Activated T-cell treated with anti-CD3 and anti-CD28 coated beads, Interleukin-2, amount 50 U/mL, for 1 hour (primary cell): ENCODE data around the gene MSL1.
A peak's percentile ranks its signal among the peaks of the same experiment; 100 is the strongest.

Experiments
- DNase-seq: peaks from one replicate; pipeline ENCODE4 v3.0.0-alpha.2; 2020

Gene MSL1

DNA sequence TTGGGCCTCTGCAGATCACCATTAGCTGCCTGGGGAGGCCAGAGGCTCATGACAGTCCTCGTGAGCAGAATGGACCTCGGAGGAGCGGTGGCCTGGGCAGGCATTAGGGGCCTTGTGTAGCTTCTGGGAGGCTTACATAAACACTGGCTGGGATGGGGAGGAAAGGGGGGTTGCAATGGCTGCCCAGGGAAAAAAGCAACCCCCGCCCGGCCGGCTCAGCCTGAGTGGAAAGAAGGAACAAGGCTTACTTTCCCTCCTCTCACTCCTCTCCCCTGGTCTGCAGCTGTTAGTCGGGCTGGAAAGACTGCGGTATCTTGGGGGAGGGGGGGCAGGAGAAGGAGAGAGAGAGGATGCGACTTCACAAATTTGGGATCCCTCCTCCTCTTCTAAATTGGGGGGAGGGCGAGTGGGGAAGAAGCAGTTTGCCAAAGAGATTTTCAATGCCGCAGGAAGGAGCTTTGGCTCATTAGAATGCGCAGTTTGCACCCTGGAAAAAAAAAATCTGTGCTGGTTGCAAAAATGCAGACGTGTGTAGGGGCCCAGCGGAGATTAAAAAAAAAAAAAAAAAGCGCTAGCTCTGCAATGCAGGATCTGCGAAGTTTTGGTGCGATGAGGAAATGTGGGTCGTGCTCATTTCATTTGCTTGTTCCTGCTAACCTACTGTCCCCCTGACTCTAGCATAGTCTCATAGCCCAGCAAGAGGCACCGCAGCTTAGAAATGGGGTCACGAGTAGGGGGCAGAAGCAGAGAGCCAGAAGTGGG, 14.8 kb upstream of the MSL1 start:
- no peak for DNase-seq

GRCh38 chr17:40107522-40108174, 14.1 kb upstream of the MSL1 start:
- no peak for DNase-seq

GRCh38 chr17:40108970-40109824, 12.6 kb upstream of the MSL1 start:
- no peak for DNase-seq

DNA sequence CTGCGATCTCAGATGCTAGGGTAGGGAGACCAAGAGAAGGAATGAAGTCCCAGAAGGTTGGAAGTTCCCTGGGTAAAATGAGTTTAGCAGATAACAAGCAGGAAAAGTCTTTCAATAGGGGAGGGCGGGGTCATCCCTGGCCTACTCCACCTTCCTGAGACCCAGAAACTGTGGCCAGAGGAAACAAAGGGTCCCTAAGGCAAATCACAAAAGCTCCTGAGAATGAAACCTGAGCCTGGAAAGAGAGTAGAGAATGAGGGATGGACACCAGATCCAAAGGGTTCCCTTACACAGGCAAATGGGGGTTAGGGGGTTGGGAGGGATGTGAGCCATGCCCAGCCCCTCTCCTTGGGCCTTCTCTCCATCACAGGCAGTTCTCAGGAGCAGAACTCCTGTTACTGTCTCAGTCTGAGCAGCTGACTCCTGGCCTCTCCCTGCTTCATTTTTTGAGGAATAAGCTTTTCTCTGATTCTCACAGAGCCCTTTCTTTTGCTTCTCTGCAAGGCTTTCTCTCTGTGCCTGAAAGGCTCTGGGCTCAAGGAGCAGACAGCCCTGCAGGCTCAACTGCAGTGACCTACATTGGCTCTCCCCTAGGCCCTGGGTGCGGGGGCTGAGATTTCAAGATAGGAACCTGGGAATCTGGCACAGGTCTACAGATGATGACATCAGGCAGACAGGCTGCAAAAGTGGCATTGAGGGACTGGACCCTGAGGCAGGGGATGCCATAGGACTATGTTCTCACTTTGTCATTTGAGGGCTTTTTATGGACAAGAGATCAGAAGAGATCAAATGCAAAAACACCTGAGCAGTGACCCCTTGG, 11.5 kb upstream of the MSL1 start:
- no peak for DNase-seq

DNA sequence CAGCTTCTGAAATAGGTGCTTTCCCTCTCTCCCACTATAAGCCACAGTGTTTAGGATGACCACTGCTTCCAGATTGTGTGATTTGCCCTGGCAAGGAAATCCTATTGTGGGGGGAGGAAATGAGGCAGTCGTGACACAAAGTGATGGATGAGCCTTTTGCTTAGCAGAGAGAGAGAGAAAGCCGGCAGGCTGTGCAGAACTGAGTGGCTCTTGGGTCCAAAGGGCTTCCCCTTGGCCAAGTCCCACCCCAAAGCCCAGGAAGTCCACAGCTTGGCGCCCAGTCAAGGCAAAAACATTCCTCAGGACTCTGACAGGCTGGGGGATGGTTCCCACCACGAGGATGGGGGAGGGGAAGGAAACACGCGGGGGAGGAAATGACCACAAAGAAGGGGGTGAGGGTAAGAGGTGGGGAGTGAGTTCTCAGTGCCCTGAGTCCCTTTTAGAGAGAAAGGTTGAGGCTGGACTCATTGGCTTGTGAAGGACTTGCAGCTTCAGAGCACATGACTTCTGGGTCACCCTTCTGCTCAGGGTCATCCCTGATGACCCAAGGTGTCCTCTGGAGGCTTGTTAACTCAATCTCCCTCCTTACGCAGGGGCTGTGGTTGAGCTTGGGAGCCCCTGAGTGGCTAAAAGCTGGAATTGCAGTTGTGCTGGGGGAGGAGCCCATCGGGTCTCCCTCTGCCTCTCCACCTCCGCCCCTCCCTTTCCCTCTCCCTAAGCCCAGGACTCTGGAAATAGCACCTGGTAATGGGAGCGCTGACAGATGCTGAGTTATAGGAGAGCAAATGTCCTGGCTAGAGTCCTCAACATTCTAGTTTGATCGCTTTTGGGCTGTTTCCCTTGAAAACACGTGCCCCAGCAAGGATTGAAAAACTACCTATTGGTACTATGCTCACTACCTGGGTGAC, 10.3 kb upstream of the MSL1 start:
- peak; percentile 75 for DNase-seq

DNA sequence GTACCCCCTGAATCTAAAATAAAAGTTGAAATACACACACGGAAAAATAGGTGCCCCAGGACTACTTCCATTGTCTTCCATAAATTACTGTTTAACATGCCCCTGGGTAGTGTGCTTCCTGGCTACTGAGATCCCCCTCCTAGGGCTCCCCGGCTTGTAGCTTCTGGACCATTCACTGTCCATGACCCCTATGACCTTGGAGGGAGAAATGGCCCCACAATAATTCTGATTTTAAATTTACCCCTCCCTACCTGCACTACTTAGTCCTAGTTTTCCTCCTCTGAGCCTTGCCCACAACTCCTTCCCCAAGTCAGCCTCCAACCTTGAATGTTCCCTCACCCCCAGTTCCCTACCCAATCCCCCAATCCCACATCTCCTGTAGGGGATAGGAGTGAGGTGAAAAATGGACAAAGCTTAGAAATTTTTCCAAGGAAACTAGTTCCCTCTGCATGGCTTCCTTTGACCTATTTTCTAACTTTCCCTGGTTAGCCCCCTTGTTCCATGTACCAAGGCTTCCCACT, 9.5 kb upstream of the MSL1 start:
- no peak for DNase-seq

- no peak for DNase-seq
Observed at GRCh38 chr17:40112718-40113109, 9.1 kb upstream of the MSL1 start.

DNA sequence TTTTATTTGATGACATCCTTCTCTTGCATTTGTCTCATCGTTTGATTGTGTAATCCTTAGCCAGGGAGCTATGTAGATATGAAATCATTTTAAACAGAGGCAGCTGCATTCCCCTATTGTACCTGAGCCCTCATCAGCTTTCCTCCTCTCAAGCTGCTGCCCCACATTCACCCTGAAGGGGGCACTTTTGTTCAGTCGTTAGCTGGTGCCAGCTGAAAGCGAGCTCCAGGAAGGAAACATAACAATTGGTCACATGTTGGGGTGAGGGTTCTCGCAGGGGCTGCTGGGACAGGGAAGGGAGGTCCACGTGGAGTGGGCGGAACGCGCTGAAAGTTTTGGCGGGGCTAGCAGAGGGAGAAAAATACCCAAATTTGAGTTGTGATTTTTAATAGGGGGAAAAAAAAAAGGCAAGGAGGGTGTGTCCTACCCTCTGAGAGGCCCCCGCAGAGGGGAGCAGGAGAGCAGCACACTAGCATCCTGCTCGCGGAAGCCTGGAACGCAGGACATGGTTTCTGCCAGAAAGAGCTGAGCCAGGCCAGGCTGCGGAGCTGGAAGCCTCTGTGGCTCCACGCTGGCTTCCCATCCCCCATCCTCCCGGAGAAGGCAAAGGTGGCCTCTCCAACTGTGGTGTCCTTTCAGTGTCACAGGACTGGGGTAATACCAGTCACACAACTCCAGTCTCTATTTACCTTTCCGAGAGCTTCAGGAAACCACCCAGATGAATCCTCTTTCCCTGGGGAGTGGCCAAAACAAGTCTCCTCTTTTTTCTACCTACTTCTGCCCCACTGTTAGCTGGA, 8.5 kb upstream of the MSL1 start:
- peak; percentile 92 for DNase-seq

DNA sequence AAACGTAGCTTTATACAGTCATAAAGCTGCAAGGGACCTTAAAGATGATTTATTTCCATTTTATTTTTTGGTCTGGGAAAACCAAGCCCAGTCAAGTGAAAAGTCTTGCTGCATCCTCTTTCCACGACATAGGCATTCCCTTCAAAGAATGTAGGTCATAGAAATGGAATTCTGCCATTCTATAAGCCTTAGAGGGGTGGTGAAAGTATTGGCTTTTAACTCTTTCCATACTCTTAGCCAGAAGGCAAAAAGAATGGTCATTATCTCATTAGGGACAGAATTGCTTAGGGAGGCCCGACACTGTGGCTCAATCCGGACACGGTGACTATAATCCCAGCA, 7.9 kb upstream of the MSL1 start:
- DNase-seq = no peak

- DNase-seq = no peak
Observed at GRCh38 chr17:40115101-40115436, 6.7 kb upstream of the MSL1 start.

DNA sequence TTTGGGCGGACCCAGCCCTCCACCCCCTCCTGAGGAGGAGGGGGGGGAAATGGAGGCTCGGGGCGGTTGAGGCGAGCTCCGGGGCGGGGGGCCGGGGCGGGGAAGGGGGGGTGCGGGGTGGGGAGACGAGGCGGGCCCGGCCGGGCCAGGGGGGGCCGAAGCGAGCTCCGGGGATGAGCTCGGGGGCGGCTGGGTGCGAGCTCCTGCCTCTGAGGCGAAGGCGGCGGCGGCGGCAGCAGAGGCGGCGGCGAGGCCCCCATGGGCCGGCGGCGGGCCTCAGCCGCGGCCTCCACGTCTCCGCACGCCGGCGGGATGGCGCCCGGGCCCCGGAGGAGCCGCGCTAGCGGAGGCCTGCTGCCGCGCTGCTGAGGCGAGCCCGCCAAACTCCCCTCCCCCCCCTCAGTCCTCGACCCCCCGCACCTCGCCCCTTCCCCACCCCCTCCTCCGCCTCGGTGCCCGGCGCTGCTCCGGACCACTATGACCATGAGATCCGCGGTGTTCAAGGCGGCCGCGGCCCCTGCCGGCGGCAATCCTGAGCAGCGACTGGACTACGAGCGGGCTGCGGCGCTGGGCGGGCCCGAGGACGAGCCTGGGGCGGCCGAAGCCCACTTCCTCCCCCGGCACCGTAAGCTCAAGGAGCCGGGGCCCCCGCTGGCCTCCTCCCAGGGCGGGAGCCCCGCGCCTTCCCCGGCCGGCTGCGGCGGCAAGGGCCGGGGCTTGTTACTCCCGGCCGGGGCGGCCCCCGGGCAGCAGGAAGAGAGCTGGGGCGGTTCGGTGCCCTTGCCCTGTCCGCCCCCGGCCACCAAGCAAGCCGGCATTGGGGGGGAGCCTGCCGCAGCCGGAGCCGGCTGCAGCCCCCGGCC, 596 bp downstream of the MSL1 start:
- DNase-seq = no peak

- peak; percentile 58 for DNase-seq
Observed at GRCh38 chr17:40122999-40123810, 1.4 kb downstream of the MSL1 start.

DNA sequence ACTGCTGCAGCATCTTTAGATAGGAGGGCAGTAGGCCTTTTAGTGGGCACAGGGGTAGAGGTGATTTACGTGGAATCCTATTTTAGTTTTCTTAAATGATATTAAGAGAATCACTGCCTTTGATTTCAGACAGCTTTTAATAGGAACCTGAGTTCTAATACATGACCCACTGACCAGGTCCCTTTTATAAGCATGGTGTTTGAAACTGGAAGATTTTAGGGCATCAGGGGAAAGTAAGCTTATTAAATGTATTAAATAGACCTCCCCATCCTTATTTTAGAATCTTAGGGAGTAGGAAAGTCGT, 2.0 kb downstream of the MSL1 start:
- DNase-seq = no peak

DNA sequence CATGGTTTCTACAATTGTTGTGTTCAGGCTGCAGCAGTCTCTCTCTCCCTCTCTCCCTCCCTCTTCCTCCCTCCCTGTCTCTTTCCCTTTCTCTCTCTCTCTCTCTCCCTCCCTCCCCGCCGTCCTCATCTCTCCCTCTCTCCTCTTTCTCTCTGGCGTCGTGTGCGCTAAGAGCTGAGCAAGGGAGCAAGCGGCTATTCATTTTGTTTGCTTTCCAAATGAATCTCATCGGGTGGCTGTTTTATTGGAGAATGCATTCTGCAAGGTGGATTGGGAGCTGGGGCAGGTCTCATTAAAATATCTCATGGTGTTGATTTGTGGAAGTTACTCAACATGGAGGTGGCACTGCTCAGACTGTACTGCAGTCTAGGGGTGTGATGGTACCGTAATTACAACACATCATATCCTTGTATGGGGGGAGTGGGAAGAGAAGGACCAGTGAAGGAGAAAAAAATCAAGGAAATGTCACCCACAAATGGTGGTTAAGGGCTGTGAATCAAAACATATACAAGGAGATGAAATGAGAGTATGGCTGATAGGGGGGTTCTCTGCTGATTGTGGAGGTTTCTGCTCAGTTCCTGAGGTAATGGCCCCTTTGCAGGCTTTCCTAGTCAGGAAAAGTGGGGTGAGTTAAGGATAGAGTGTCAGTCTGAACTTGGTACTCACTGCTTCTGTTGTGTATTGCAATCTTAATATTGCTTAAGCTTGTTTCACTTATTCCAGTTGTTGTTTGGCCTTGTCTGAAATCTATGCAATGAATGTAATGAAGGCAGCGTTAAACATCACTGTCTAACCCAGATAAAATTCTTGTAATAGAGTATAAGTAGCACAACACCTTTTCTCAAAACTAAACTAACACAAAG, 2.7 kb downstream of the MSL1 start:
- no peak for DNase-seq

- DNase-seq = no peak
Observed at GRCh38 chr17:40129498-40129897, 7.7 kb downstream of the MSL1 start.

GRCh38 chr17:40130352-40131042, 8.7 kb downstream of the MSL1 start:
- DNase-seq = no peak

- DNase-seq = no peak
Observed at GRCh38 chr17:40134184-40134583, 12.4 kb downstream of the MSL1 start.

DNA sequence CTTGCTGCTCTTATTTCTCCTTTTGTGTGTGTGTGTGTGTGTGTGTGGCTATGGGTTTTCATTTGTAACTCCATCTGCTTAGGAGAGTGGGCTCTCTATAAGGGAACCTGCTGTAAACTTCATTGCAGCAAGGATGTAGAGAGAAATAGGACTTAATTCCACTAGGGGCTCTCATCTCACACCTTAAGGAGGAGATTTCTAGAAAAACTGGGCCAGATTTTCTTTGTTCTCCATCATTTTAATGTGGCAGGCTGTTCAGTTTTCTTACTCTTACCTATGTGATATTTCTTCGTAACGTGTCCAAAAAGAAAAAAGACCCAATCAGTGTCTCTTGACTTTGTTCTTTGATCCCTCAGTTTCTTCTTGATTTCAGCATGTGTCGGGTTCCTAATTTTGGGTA, 14.0 kb downstream of the MSL1 start:
- no peak for DNase-seq
